GM12878 (cell line): ENCODE measurements around the gene WWP2. TPM values are rescaled to one million over a fixed set of nuclear protein-coding genes. Genes with fewer than 3 reads are reported as not detected.

Experiments used
- ATAC-seq: fragments of 200-7000 bp; cut with Tn5 transposase; 3 replicates; pipeline ENCODE4 v1.9.1; 2020; ENCODE audit warnings: mild to moderate bottlenecking, moderate library complexity
- BruUV-seq: library from RNA; stranded (reverse); fragments of 400-500 nt; replicated peaks from 2 replicates; lab custom pipeline; 2021; lab: Mats Ljungman, UMichigan
- CTCF ChIA-PET: fragments of 300-600 bp; sonication (Branson Sonifier 250); formaldehyde crosslinking; extraction: SDS; loops from one replicate; lab custom pipeline; 2021; ENCODE audit warnings: inconsistent platforms; lab: Yijun Ruan, JAX
- POLR2A ChIA-PET: fragments of 350-600 bp; formaldehyde crosslinking; extraction: SDS; loops from one replicate; lab custom pipeline; 2021; ENCODE audit warnings: inconsistent platforms; lab: Charles Lee
- RAD21 ChIA-PET: fragments of 300-600 bp; sonication (Branson Sonifier 250); formaldehyde crosslinking; loops from one replicate; lab custom pipeline; 2023; ENCODE audit warnings: antibody characterized with exemption; ENCODE audit not compliant: unreplicated experiment; lab: Charles Lee
- SMC1A ChIA-PET: fragments of 300-600 bp; sonication (Branson Sonifier 250); formaldehyde crosslinking; loops from one replicate; lab custom pipeline; 2023; ENCODE audit not compliant: unreplicated experiment, uncharacterized antibody; lab: Charles Lee
- DNase-seq: peaks from one replicate; pipeline ENCODE4 v3.0.0-alpha.2; 2011; ENCODE audit warnings: low read depth, low spot score
- FAIRE-seq: peaks from 3 replicates; lab custom pipeline; 2011; peaks lifted over from hg19 to GRCh38; lab: Jason Lieb, UNC
- H2AFZ ChIP-seq: 2 replicates; pipeline ENCODE4 v1.6.0; 2011; ENCODE audit warnings: low read depth, low read length, control low read depth; ENCODE audit not compliant: control insufficient read depth
- H3K27ac ChIP-seq: 2 replicates; pipeline ENCODE4 v1.5.1; 2011; ENCODE audit warnings: control low read depth; ENCODE audit not compliant: control insufficient read depth, insufficient read depth
- H3K27me3 ChIP-seq, 2 experiments: replicated peaks in 1 of 2; 2 replicates each; pipeline versions ENCODE4 v1.6.0 to v1.6.1; 2011; ENCODE audit warnings: low read length in 1 of 2; ENCODE audit not compliant: control insufficient read depth in 2 of 2, insufficient read depth in 2 of 2
- H3K36me3 ChIP-seq, 2 experiments: 2 replicates each; pipeline ENCODE4 v1.5.1; 2011; ENCODE audit warnings: low read length in 1 of 2; ENCODE audit not compliant: control insufficient read depth in 2 of 2, insufficient read depth in 2 of 2
- H3K4me1 ChIP-seq: 2 replicates; pipeline ENCODE4 v1.6.1; 2011; ENCODE audit warnings: mild to moderate bottlenecking, low read length, moderate library complexity, mixed read lengths; ENCODE audit not compliant: control insufficient read depth, insufficient read depth
- H3K4me2 ChIP-seq: 2 replicates; pipeline ENCODE4 v1.6.0; 2011; ENCODE audit warnings: control low read depth; ENCODE audit not compliant: control insufficient read depth, insufficient read depth
- H3K4me3 ChIP-seq: fragments of 200-600 bp; sonication (generic); 2 replicates; pipeline ENCODE4 v1.5.1; 2016
- H3K79me2 ChIP-seq: 2 replicates; pipeline ENCODE4 v1.6.0; 2011; ENCODE audit warnings: low read length; ENCODE audit not compliant: control insufficient read depth, insufficient read depth
- H3K9ac ChIP-seq: 2 replicates; pipeline ENCODE4 v1.8.0; 2011; ENCODE audit warnings: low read length, control low read depth, mixed read lengths; ENCODE audit not compliant: control insufficient read depth, insufficient read depth
- H3K9me3 ChIP-seq: replicated peaks from 3 replicates; pipeline ENCODE4 v1.5.1; 2011; ENCODE audit warnings: mild to moderate bottlenecking, low read length; ENCODE audit not compliant: control insufficient read depth, insufficient read depth
- H4K20me1 ChIP-seq: 2 replicates; pipeline ENCODE4 v1.6.0; 2011; ENCODE audit not compliant: control insufficient read depth, insufficient read depth
- CBFB ChIP-seq: IDR thresholded peaks from 2 replicates; pipeline ENCODE4 v1.6.1; 2016; ENCODE audit warnings: antibody characterized with exemption, low read depth
- FOS ChIP-seq: IDR thresholded peaks from 3 replicates; pipeline ENCODE4 v1.6.1; 2011; ENCODE audit warnings: borderline replicate concordance; ENCODE audit not compliant: insufficient read length; ENCODE audit errors: extremely low read depth
- IRF3 ChIP-seq: fragments of 450-650 bp; IDR thresholded peaks from 2 replicates; pipeline ENCODE4 v1.6.1; 2014; ENCODE audit warnings: mild to moderate bottlenecking
- MYB ChIP-seq: fragments of 150-350 bp; IDR thresholded peaks from 2 replicates; pipeline ENCODE4 v1.6.1; 2014; ENCODE audit warnings: mild to moderate bottlenecking, low read depth, low read length, borderline replicate concordance
- PKNOX1 ChIP-seq: fragments of 450-650 bp; IDR thresholded peaks from 2 replicates; pipeline ENCODE4 v1.6.1; 2016; ENCODE audit warnings: mild to moderate bottlenecking
- SMAD1 ChIP-seq: fragments of 450-650 bp; IDR thresholded peaks from 2 replicates; pipeline ENCODE4 v1.6.1; 2018; ENCODE audit warnings: mild to moderate bottlenecking, low read depth; ENCODE audit not compliant: partially characterized antibody
- SUZ12 ChIP-seq: fragments of 200-600 bp; sonication (generic); IDR thresholded peaks from one replicate; pipeline ENCODE4 v1.6.1; 2018; ENCODE audit warnings: antibody characterized with exemption, mild to moderate bottlenecking; ENCODE audit not compliant: unreplicated experiment
- ZZZ3 ChIP-seq: IDR thresholded peaks from 2 replicates; pipeline ENCODE4 v1.6.1; 2011; ENCODE audit warnings: low read depth; ENCODE audit not compliant: control insufficient read depth, insufficient read length
- WGBS: methylation state at CpG from one replicate; pipeline ENCODE4 v1.1.6; 2016; ENCODE audit warnings: low lambda C conversion rate; ENCODE audit not compliant: insufficient replicate concordance, insufficient coverage; ENCODE audit errors: missing lambda C conversion rate; 5-methylcytosine and 5-hydroxymethylcytosine counted together
- in situ Hi-C: fragments of 300-500 bp; cut with MboI; formaldehyde crosslinking; loops from 9 replicates; pipeline ENCODE4 v1.14.3; 2018; ENCODE audit warnings: mixed read lengths
- intact Hi-C: fragments of 100-400 bp; cut with micrococcal nuclease; formaldehyde crosslinking; loops from one replicate; pipeline ENCODE4 v1.14.2; 2022; ENCODE audit not compliant: unreplicated experiment
- polyA plus RNA-seq, 11 experiments: library from polyadenylated mRNA; depleted of rRNA in 4 of 11; unstranded in 6 of 11; stranded (reverse) in 5 of 11; fragments of >200 nt; fragmentation: Nextera tagmentation in 4 of 11; fragmentation: Illumina TruSeq in 1 of 11; extraction: Ambion mirVana in 4 of 11; extraction: Trizol in 1 of 11; gene quantifications; 1 replicate in 1 of 11; 2 replicates in 10 of 11; pipeline versions ENCODE4 v1.2.1 to v1.2.3, GENCODE V29; 2011 to 2016; ENCODE audit warnings: inconsistent platforms in 2 of 11, missing spikeins in 2 of 11, low read depth in 1 of 11
- total RNA-seq, 4 experiments: library from RNA; depleted of rRNA in 3 of 4; stranded (reverse); fragments of >200 nt in 3 of 4; fragmentation: Illumina TruSeq in 1 of 4; extraction: Trizol in 1 of 4; gene quantifications; 2 replicates each; pipeline versions ENCODE4 v1.2.1 to v1.2.3, GENCODE V29; 2013 to 2021

WWP2 gene
- total and polyA plus RNA-seq, 10 of the 15 experiments (the other 5 are each of a cell fraction or from before 2014, with no cell fraction given): 2.8 to 47.0 (median 23.8) TPM

GRCh38 chr16:69940676-69941075, 178.5 kb downstream of the WWP2 start:
- Histone ChIP-seq H4K20me1 (no peaks in the 10 kb centered on the region), H3K27ac (no peak overlapping the region), H3K9ac (no peak overlapping the region), H3K36me3 (peaks cover 4 to 9% of the 10 kb centered on the region in 2 experiments; a peak in 3 of 4 replicates), H3K4me2 (no peak overlapping the region), H3K9me3 (no peaks in the 10 kb centered on the region), H2AFZ (no peak overlapping the region), H3K79me2 (no peaks in the 10 kb centered on the region), H3K4me1 (no peaks in the 10 kb centered on the region), H3K27me3 (no peaks in the 10 kb centered on the region), H3K4me3 (no peak overlapping the region)
- 97% methylated on average over 13 of the region's 13 CpGs for WGBS
- ATAC-seq (no peak), DNase-seq (no peak), FAIRE-seq (no peak)
- intact Hi-C loops (no loop called here), in situ Hi-C loops (no loop called here)
- TF ChIP-seq ZZZ3 (no peak), PKNOX1 (no peak), IRF3 (no peak), FOS (no peak), CBFB (no peak), SMAD1 (no peak), SUZ12 (no peak), MYB (no peak)
- ChIA-PET RAD21 (no interaction called here), SMC1A (no interaction called here), POLR2A (no interaction called here), CTCF (no interaction called here)
- TSS peak; percentile 56 for BruUV-seq
